SK-N-SH treated with all-trans-retinoic acid at 6 μM for 48 hours (cell line): ENCODE results near the gene NPC1L1.

Source experiments
- ATAC-seq: fragments of 200-7000 bp; cut with Tn5 transposase; 3 replicates; pipeline ENCODE4 v1.9.1; 2020; ENCODE audit warnings: mild to moderate bottlenecking, moderate library complexity
- ARNTL ChIP-seq: fragments of 450-650 bp; formaldehyde crosslinking; IDR thresholded peaks from 2 replicates; pipeline ENCODE4 v1.5.0; 2020; ENCODE audit warnings: low read depth, mild to moderate bottlenecking, moderate library complexity, borderline replicate concordance
- BACH2 ChIP-seq: fragments of 250-450 bp; sonication (Bioruptor Pico); IDR thresholded peaks from 2 replicates; pipeline ENCODE4 v1.9.0; 2021; ENCODE audit warnings: mild to moderate bottlenecking, borderline replicate concordance
- CREB5 ChIP-seq: fragments of 250-450 bp; sonication (Bioruptor Pico); IDR thresholded peaks from 2 replicates; pipeline ENCODE4 v1.5.1; 2020; ENCODE audit warnings: low read depth, mild to moderate bottlenecking, moderate library complexity
- CSRNP3 ChIP-seq: fragments of 250-450 bp; sonication (Bioruptor Pico); IDR thresholded peaks from 2 replicates; pipeline ENCODE4 v1.5.1; 2021; ENCODE audit warnings: mild to moderate bottlenecking, moderate library complexity
- ESRRG ChIP-seq: fragments of 250-450 bp; sonication (Bioruptor Pico); IDR thresholded peaks from 2 replicates; pipeline ENCODE4 v1.6.1; 2021; ENCODE audit warnings: mild to moderate bottlenecking
- GLIS3 ChIP-seq: fragments of 250-450 bp; sonication (Bioruptor Pico); IDR thresholded peaks from 2 replicates; pipeline ENCODE4 v1.5.0; 2020; ENCODE audit warnings: mild to moderate bottlenecking, moderate library complexity
- ISL1 ChIP-seq: fragments of 250-450 bp; sonication (Bioruptor Pico); IDR thresholded peaks from 2 replicates; pipeline ENCODE4 v2.1.2; 2022; ENCODE audit warnings: mild to moderate bottlenecking, moderate library complexity
- PATZ1 ChIP-seq: fragments of 250-450 bp; sonication (Bioruptor Pico); IDR thresholded peaks from 2 replicates; pipeline ENCODE4 v1.8.0; 2020; ENCODE audit warnings: mild to moderate bottlenecking, moderate library complexity, borderline replicate concordance
- POU6F1 ChIP-seq: fragments of 250-450 bp; sonication (Bioruptor Pico); IDR thresholded peaks from 2 replicates; pipeline ENCODE4 v1.8.0; 2021; ENCODE audit warnings: low read depth, mild to moderate bottlenecking, moderate library complexity, borderline replicate concordance
- RARB ChIP-seq: fragments of 250-450 bp; sonication (Bioruptor Pico); IDR thresholded peaks from 2 replicates; pipeline ENCODE4 v1.8.0; 2021; ENCODE audit warnings: mild to moderate bottlenecking, moderate library complexity
- SNAI2 ChIP-seq: fragments of 250-450 bp; sonication (Bioruptor Pico); IDR thresholded peaks from 2 replicates; pipeline ENCODE4 v1.5.0; 2020; ENCODE audit warnings: mild to moderate bottlenecking, moderate library complexity
- TCF4 ChIP-seq: fragments of 250-450 bp; sonication (Bioruptor Pico); IDR thresholded peaks from 2 replicates; pipeline ENCODE4 v1.8.0; 2021; ENCODE audit warnings: mild to moderate bottlenecking, moderate library complexity, borderline replicate concordance
- TOX ChIP-seq: fragments of 250-450 bp; sonication (Bioruptor Pico); IDR thresholded peaks from 2 replicates; pipeline ENCODE4 v1.8.0; 2021; ENCODE audit warnings: mild to moderate bottlenecking, moderate library complexity, borderline replicate concordance
- ZC3H10 ChIP-seq: fragments of 250-450 bp; sonication (Bioruptor Pico); IDR thresholded peaks from 2 replicates; pipeline ENCODE4 v1.5.1; 2021; ENCODE audit warnings: mild to moderate bottlenecking, moderate library complexity
- ZFP3 ChIP-seq: fragments of 250-450 bp; sonication (Bioruptor Pico); IDR thresholded peaks from 2 replicates; pipeline ENCODE4 v1.5.0; 2020; ENCODE audit warnings: mild to moderate bottlenecking, moderate library complexity
- ZNF565 ChIP-seq: fragments of 450-650 bp; formaldehyde crosslinking; conservative IDR thresholded peaks from 2 replicates; pipeline ENCODE4 v1.5.0; 2020; ENCODE audit warnings: low read depth, mild to moderate bottlenecking, moderate library complexity
- ZNF70 ChIP-seq: fragments of 450-650 bp; formaldehyde crosslinking; IDR thresholded peaks from 2 replicates; pipeline ENCODE4 v1.5.0; 2020; ENCODE audit warnings: mild to moderate bottlenecking, moderate library complexity
- ZNF8 ChIP-seq: fragments of 450-650 bp; formaldehyde crosslinking; IDR thresholded peaks from 2 replicates; pipeline ENCODE4 v1.5.0; 2020; ENCODE audit warnings: mild to moderate bottlenecking, moderate library complexity

The NPC1L1 gene

GRCh38 chr7:44583146-44583865, 42.2 kb upstream of the NPC1L1 start:
- ATAC-seq, result no peak
- TF ChIP-seq ZC3H10 (CRISPR knock-in tag), result no peak
- TF ChIP-seq TCF4 (CRISPR knock-in tag), result no peak
- TF ChIP-seq, all 23 proteins: peak for 0

GRCh38 chr7:44581879-44582603, 40.9 kb upstream of the NPC1L1 start, which contains the start of gene TMED4:
Gene TMED4 (minus strand): TSS chr7:44582231. CDS start chr7:44582206, 25 bp downstream.
- peak; percentile 93 for ATAC-seq

GRCh38 chr7:44580945-44581878, 40.1 kb upstream of the NPC1L1 start:
- ATAC-seq, result peak; percentile 24
- TF ChIP-seq ZNF70 (CRISPR knock-in tag), result no peak
- TF ChIP-seq SNAI2 (CRISPR knock-in tag), result no peak
- TF ChIP-seq TOX (CRISPR knock-in tag), result no peak
- no peak for TF ChIP-seq ESRRG
- TF ChIP-seq ARNTL (CRISPR knock-in tag), result no peak
- TF ChIP-seq, all 23 proteins: peak for 0

More at GRCh38 chr7:44581879-44582603, 40.9 kb upstream of the NPC1L1 start, which contains the start of gene TMED4:
- TF ChIP-seq POU6F1, result no peak
- TF ChIP-seq CSRNP3 (CRISPR knock-in tag), result no peak
- TF ChIP-seq BACH2 (CRISPR knock-in tag), result no peak
- no peak for TF ChIP-seq ESRRG
- no peak for TF ChIP-seq GLIS3 (CRISPR knock-in tag)
- TF ChIP-seq RARB (CRISPR knock-in tag), result no peak

GRCh38 chr7:44576228-44576627, 35.1 kb upstream of the NPC1L1 start:
- ATAC-seq, result no peak
- no peak for TF ChIP-seq SNAI2 (CRISPR knock-in tag)
- no peak for TF ChIP-seq BACH2 (CRISPR knock-in tag)
- no peak for TF ChIP-seq ZNF8
- no peak for TF ChIP-seq ISL1 (CRISPR knock-in tag)
- TF ChIP-seq ZNF565 (CRISPR knock-in tag), result no peak

GRCh38 chr7:44575054-44575453, 33.9 kb upstream of the NPC1L1 start:
- TF ChIP-seq BACH2 (CRISPR knock-in tag), result no peak
- TF ChIP-seq ZC3H10 (CRISPR knock-in tag), result no peak
- no peak for TF ChIP-seq RARB (CRISPR knock-in tag)
- TF ChIP-seq ISL1 (CRISPR knock-in tag), result no peak
- no peak for TF ChIP-seq ARNTL (CRISPR knock-in tag)
- TF ChIP-seq ZNF70 (CRISPR knock-in tag), result no peak
- TF ChIP-seq ESRRG, result no peak
- TF ChIP-seq PATZ1 (CRISPR knock-in tag), result no peak
- TF ChIP-seq POU6F1, result no peak
- TF ChIP-seq ZNF565 (CRISPR knock-in tag), result no peak
- no peak for TF ChIP-seq CREB5 (CRISPR knock-in tag)
- TF ChIP-seq TOX (CRISPR knock-in tag), result no peak
- no peak for TF ChIP-seq TCF4 (CRISPR knock-in tag)
- no peak for TF ChIP-seq CSRNP3 (CRISPR knock-in tag)
- no peak for TF ChIP-seq ZFP3
- no peak for ATAC-seq
